ENCODE data around the gene ZNF335.
"Not testable (repeated sequence)": the region's sequence is repeated elsewhere in the genome, so short reads cannot be mapped to it uniquely, and the experiment has no call there.

Gene ZNF335

GRCh38 chr20:46000262-46000996 is 28.4 kb upstream of the ZNF335 start:
- no peak for DNase-seq (ENCODE audit: low read depth)

DNA sequence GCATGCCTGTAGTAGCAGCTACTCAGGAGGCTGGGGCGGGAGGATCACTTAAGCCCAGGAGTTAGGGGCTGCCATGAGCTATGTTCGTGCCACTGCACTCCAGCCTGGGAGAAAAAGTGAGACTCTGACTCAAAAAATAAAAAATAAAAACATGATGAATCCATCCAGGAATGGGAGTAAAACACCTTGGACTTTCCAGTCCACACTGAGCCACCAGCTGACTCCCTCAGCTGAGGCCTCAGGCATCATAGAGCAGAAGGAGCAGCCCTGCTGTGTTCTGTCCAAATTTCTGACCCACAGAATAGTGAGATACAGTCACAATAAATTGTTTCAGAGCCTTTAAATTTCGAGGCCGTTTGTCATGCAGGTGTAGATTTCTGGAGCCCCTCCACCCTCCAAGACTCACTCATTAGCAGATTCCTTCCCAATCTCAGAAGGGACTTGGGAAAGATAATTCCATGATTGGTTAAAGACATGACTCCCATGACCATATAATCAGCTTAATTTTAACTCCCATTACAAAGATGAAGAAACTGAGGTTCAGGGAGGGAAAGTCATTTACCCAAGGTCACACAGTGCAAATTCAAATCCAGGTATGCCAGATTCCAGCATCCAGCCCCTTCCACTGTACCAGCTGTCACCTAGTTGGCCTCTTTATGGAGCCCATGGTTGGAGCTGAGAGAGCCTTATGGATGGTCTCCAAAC is 27.7 kb upstream of the ZNF335 start:
- DNase-seq (ENCODE audit: low read depth): no peak

DNA sequence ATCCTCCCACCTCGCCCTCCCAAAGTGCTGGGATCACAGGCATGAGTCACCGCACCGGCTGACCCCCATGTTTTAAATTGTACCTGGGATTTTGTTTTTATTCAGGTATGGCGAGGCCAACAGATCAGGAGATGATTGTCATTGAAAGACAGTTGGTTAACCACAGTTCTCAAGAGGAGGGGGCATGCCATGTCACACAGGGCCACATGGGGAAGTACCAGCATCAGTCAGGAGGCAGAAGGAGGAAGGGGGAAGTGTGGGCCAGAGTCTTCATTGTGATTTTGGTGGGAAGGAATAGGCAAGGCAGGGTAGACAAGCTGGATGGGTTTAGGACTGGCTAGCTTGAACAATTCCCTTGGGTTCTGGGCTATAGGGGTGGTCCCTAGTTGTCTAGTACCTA is 26.8 kb upstream of the ZNF335 start:
- no peak for DNase-seq (ENCODE audit: low read depth)

GRCh38 chr20:45998337-45998736 is 26.3 kb upstream of the ZNF335 start:
- no peak for DNase-seq (ENCODE audit: low read depth)

- DNase-seq (ENCODE audit: low read depth): no peak
These were observed 25.2 kb upstream of the ZNF335 start for GRCh38 chr20:45997187-45997586.

- not testable (repeated sequence) for DNase-seq (ENCODE audit: low read depth)
These were observed 23.6 kb upstream of the ZNF335 start for GRCh38 chr20:45995495-45996097.

- DNase-seq (ENCODE audit: low read depth): no peak
These were observed 22.9 kb upstream of the ZNF335 start for GRCh38 chr20:45994761-45995493.

DNA sequence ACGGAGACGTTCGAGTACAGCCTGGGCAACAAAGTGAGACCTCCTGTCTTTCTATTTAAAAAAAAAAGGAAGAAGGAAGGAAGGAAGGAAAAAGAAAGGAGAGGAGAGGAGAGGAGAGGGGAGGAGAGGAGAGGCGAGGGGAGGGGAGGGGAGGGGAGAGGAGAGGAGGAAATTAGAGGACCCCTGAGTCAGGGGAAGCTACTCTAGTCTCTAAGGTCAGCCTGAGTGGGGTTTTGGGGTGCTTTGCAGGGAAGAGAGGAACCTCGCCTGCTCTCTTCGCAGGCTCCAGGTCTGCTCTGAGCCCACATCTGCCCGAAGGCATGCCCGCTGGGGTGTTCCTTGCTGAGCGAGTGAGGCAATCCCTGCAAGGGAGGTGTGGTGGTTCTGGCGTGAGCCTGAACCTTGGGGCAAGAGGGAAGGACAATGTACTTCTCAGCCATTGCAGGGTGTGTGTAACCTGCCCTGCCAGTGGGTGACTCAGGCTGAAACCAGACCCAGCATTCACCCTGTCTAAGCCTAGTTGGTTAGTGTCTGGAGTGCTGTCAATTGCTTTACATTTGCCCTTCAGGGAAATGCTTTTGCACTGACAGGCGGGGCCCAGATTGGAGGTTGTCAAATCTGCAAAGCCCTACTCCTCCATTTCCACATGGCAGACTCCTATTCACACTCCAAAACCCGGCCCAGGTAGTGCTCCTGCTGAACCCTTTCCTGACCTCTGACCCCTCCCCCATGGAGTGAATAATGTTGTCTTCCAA is 21.4 kb upstream of the ZNF335 start:
- DNase-seq (ENCODE audit: low read depth): no peak

- no peak for DNase-seq (ENCODE audit: low read depth)
These were observed 19.6 kb upstream of the ZNF335 start for GRCh38 chr20:45991616-45992015.

DNA sequence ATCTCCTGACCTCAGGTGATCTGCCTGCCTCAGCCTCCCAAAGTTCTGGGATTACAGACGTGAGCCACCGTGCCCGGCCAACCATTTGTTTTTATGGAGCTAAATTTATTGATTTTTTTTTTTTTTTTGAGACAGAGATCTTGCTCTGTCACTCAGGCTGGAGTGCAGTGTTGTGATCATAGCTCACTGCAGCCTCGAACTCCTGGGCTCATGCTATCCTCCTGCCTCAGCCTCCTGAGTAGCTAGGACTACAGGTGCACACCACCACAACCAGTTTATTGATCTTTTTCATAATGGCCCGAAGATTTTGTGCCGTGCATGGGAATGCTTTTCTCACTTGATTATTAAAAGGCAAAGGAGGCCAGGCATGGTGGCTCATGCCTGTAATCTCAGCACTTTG is 16.8 kb upstream of the ZNF335 start:
- not testable (repeated sequence) for DNase-seq (ENCODE audit: low read depth)

DNA sequence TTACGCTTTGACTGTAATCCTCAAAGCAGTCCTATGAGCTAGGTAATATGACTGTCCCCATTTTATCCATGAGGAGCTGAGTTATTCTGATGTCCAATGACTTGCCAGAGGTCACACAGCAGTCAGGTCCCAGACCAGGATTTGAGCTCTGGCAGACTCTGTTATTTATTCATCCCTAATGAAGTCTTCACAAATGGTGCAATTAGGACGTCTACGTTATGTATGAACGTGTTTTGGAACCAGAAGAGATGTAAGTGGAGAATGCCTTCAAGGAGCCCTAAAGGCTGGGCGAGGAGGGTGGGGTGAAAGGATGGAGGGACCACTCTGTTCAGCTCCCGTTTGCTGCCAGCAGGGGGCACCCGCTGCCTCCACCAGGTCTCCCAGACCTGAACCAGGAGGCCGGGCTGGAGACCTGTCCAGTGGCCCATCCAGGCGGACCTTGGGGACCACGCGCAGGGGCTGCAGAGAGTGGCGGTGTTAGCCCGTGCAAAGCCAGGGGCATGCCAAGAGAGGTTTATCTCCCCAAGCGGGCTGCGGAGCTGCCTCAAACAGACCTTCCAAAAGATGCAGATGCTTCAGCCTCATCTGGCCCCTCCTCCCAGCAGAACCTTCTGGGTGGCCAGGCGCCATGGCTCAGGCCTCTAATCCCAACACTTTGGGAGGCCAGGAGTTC is 15.2 kb upstream of the ZNF335 start:
- DNase-seq (ENCODE audit: low read depth): no peak

DNA sequence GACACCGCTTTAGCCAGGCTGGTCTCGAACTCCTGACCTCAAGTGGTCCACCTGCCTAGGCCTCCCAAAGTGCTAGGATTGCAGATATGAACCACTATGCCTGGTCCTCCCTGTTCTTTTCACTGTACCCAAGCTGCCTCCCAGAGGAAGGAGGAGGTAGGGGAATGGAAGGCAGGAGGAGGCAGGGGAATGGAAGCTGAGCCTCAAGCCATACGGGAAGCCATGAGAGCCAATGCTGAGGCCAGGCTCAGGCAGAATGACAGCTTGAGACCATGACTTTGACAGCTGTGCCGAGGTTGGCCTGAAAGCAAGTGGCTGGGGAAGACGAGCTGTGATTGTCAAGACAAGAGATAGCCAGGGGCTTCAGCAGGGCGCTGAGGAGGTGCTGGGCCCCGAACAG is 13.6 kb upstream of the ZNF335 start:
- no peak for DNase-seq (ENCODE audit: low read depth)

GRCh38 chr20:45983279-45983743 is 11.3 kb upstream of the ZNF335 start:
- no peak for DNase-seq (ENCODE audit: low read depth)

DNA sequence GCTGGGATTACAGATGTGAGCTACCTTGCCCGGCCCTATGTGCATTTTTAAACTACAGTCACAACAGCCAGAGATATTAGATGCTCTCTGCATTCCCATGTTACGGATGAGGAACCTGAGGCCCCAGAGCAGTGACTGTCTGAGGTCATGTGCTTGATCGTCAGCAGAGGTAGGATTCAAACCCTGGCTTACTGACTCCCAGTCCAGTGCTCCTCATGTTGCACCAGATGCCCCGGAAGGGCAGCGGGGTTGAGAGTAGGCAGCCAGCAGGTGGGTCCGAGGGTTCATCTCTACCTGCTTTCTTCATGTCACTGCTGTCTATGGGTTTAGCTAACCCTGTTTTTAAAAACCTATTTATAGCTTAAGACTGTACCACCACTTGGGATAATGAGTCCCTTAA is 9.3 kb upstream of the ZNF335 start:
- DNase-seq (ENCODE audit: low read depth): no peak

DNA sequence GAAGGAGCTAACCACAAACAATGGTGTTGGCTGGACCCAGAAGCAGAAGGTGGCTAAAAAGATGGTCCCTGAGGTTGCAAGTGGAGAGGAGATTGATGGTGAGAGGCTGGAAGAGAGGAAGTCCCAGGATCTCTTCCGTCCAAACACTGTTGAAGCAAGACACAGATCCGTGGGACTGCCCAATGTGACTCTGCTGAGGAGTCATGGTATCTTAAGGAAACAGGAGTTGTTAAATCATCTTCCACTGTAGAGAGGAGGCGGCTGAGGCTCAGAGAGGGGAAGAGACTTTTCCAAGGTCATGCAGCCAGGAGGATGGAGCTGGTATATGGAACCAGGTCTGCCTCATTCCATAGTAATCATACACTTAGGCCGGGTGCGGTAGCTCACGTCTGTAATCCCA is 4.1 kb upstream of the ZNF335 start:
- no peak for DNase-seq (ENCODE audit: low read depth)

DNA sequence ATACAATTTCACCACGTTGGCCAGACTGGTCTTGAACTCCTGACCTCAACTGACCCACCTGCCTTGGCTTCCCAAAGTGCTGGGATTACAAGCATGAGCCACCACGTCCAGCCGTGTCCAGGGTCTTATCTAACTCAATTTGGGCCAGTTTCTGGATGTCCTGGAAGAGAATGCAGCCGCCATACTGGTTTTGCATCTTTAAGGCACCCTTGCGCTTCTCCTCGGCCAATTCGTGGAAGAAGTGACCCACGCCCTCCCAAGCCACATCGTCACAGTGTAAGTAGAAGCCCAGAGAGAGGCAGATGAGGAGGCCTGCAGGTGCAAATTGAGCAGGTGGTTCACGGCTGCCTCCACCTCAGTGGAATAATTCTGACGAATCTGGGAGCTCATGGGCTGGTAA is 3.7 kb upstream of the ZNF335 start:
- DNase-seq (ENCODE audit: low read depth): no peak

DNA sequence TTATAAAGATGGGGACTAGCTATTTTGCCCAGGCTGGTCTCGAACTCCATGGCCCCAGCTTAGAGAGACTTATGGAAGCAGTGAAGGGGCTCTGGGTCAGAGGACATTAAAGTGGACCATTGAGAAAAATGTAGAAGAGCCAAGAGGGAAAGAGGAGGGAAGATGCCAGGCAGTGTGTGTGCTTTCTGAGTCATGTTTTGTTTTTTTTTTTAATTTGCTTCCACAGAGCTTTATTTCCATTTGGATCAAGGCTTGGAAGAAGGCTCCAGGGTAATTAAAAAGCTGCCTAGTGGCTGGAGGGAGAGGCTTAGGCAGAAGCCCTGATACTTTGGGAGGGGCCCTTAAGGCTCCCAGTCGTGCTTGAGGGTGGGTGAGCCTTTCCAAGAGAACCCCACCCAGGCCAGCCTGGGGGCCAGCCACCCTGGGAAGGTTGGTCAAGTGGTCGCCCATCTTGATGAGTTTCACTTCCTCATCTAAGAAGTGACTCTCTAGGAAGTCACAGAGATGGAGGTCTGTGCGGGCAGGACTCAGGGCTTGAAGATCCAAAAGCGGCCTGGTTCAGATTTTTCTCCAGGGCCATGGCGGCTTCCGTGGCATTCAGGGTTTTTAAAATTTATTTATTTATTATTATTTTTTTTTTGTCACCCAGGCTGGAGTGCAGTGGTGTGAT is 3.0 kb upstream of the ZNF335 start:
- DNase-seq (ENCODE audit: low read depth): no peak

DNA sequence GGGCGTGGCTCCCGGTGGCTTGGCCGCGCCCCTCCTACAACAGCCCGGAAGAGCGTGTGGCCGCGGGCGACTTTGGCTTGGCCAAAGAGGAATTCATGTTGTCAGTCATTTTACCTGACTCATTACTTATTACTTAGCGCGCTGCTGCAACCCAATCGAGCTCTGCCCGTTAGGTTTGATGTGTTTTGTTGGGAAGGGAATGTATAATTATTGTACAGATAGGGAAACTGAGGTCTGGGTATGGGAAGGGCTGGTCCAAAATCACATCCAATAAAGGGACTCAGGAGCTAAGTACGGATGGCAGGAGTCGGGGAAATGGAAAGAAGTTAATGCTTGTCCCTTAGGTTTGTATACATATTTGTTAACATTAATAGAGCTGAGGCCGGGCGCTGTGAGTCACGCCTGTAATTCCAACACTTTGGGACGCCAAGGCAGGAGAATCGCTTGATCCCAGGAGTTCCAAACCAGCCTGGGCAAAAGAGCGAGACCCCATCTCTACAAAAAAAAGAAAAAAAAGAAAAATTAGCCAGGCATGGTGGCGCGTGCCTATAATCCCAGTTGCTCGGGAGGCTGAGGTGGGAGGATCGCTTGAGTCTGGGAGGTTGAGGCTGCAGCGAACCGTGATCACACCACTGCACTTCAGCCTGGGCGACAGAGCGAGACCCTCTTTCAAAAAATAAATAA is 639 bp upstream of the ZNF335 start:
- no peak for DNase-seq (ENCODE audit: low read depth)

DNA sequence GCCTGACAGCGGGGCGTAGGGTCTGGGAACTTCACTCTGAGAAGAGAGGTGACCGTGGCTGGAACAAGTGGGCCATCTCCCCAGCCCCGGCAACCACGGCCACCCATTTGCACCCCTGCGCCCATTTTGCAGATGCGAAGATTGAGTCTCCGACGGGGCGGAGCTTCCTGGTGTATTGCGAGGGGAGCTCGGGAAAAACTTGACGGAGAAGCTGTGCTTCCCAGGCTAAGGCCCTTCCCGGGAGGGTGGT is 653 bp downstream of the ZNF335 start:
- DNase-seq (ENCODE audit: low read depth): no peak

DNA sequence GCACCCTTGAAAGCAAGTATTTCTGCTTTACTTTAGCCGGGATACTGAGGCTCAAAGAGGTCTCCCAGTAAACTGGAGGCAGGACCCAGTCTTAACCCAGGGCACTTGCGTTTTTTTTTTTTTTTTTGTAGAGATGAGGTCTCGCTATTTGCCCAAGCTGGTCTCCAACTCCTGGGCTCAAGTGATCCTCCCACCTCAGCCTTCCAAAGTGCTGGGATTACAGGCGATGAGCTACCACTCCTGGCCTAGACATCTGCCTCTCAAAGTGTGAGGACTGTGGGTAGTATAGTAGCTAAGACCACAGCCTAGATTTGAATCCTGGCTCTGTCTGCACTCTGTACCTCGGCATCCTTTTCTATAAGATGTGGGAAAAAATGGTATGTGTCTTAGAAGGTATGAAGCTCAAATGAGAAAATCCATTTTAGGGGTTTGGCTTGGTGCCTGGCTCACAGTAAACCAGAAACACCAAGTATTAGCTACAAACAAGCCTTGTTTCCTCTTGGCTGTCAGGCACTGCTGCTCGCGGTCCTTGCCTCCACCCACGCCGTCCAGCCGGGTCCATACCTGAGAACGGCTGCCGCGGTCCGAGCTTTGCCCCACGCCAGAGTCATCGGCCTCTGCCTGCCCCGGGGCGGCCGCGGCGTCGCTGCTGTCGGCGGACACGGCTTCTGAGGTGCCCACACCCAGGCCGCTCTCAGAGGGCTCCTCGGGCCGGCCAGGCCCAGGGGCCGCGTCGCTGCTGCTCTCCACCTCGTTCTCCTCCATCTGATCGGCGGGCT is 1.2 kb downstream of the ZNF335 start:
- DNase-seq (ENCODE audit: low read depth): no peak
